HEK293 (cell line): ENCODE measurements around the gene SH3GL2.
"Not testable (repeated sequence)": the region's sequence is repeated elsewhere in the genome, so short reads cannot be mapped to it uniquely, and the experiment has no call there.

ENCODE experiments used
- CTCF ChIA-PET: fragments of 350-600 bp; formaldehyde crosslinking; extraction: SDS; loops from one replicate; lab custom pipeline; 2021; ENCODE audit warnings: antibody characterized with exemption; lab: Yijun Ruan, JAX
- POLR2A ChIA-PET: fragments of 300-600 bp; formaldehyde crosslinking; extraction: SDS; loops from one replicate; lab custom pipeline; 2020; ENCODE audit warnings: antibody characterized with exemption, inconsistent platforms; lab: Yijun Ruan, JAX
- H3K27ac ChIP-seq: fragments of 200-500 bp; sonication (Bioruptor generic); 2 replicates; pipeline ENCODE4 v1.5.1; 2014; ENCODE audit warnings: low read depth, low read length, control low read depth, inconsistent platforms; ENCODE audit errors: extremely low read depth
- H3K36me3 ChIP-seq, 2 experiments: fragments of 200-500 bp in 1 of 2; sonication (Bioruptor generic) in 1 of 2; 1 replicate in 1 of 2; 2 replicates in 1 of 2; pipeline ENCODE4 v1.5.1; 2014 to 2017; ENCODE audit warnings: inconsistent platforms in 2 of 2, low read length in 2 of 2; ENCODE audit not compliant: control insufficient read depth in 2 of 2, insufficient read depth in 1 of 2
- H3K4me1 ChIP-seq: fragments of 200-500 bp; sonication (Bioruptor generic); 2 replicates; pipeline ENCODE4 v1.5.1; 2014; ENCODE audit warnings: mild to moderate bottlenecking, low read length, inconsistent platforms; ENCODE audit not compliant: control insufficient read depth, insufficient read depth
- H3K4me3 ChIP-seq: 2 replicates; pipeline ENCODE4 v1.5.1; 2011; ENCODE audit warnings: low read depth, mild to moderate bottlenecking, control low read depth, low read length, moderate library complexity
- H3K9me3 ChIP-seq: fragments of 200-500 bp; sonication (Bioruptor generic); 2 replicates; pipeline ENCODE4 v1.5.1; 2014; ENCODE audit warnings: low read depth, low read length, inconsistent platforms; ENCODE audit not compliant: control insufficient read depth, insufficient read depth
- KLF10 ChIP-seq: fragments of 450-650 bp; IDR thresholded peaks from 2 replicates; pipeline ENCODE4 v1.5.1; 2018; ENCODE audit warnings: missing biosample characterization, mild to moderate bottlenecking, missing genetic modification characterization
- KLF7 ChIP-seq: fragments of 450-650 bp; formaldehyde crosslinking; IDR thresholded peaks from 2 replicates; pipeline ENCODE4 v1.5.1; 2016; ENCODE audit warnings: missing biosample characterization, missing genetic modification characterization, borderline replicate concordance
- MZF1 ChIP-seq: fragments of 450-650 bp; formaldehyde crosslinking; IDR thresholded peaks from 2 replicates; pipeline ENCODE4 v1.5.1; 2017; ENCODE audit warnings: missing biosample characterization, missing genetic modification characterization, borderline replicate concordance
- ZBTB21 ChIP-seq: fragments of 450-650 bp; formaldehyde crosslinking; IDR thresholded peaks from 2 replicates; pipeline ENCODE4 v1.5.1; 2017; ENCODE audit warnings: missing biosample characterization, missing genetic modification characterization
- ZNF112 ChIP-seq: fragments of 450-650 bp; formaldehyde crosslinking; IDR thresholded peaks from 2 replicates; pipeline ENCODE4 v1.5.0; 2017; ENCODE audit warnings: missing biosample characterization, missing genetic modification characterization
- ZNF2 ChIP-seq: fragments of 450-650 bp; formaldehyde crosslinking; IDR thresholded peaks from 2 replicates; pipeline ENCODE4 v1.5.1; 2016; ENCODE audit warnings: missing biosample characterization, missing genetic modification characterization
- ZNF211 ChIP-seq: fragments of 450-650 bp; formaldehyde crosslinking; IDR thresholded peaks from 2 replicates; pipeline ENCODE4 v1.5.1; 2016; ENCODE audit warnings: low read depth, missing biosample characterization, missing genetic modification characterization
- ZNF214 ChIP-seq: fragments of 450-650 bp; formaldehyde crosslinking; IDR thresholded peaks from 2 replicates; pipeline ENCODE4 v1.5.1; 2017; ENCODE audit warnings: missing biosample characterization, mild to moderate bottlenecking, missing genetic modification characterization, borderline replicate concordance
- ZNF341 ChIP-seq: fragments of 450-650 bp; formaldehyde crosslinking; IDR thresholded peaks from 2 replicates; pipeline ENCODE4; 2016; ENCODE audit warnings: low read depth, missing biosample characterization, missing genetic modification characterization
- ZNF350 ChIP-seq: fragments of 450-650 bp; formaldehyde crosslinking; IDR thresholded peaks from 2 replicates; pipeline ENCODE4 v1.5.0; 2017; ENCODE audit warnings: missing biosample characterization, mild to moderate bottlenecking, missing genetic modification characterization
- ZNF629 ChIP-seq: fragments of 450-650 bp; formaldehyde crosslinking; IDR thresholded peaks from 2 replicates; pipeline ENCODE4 v1.5.1; 2017; ENCODE audit warnings: missing biosample characterization, missing genetic modification characterization
- TF ChIP-seq, protein P1 (sequence below): fragments of 450-650 bp; formaldehyde crosslinking; IDR thresholded peaks from 2 replicates; pipeline ENCODE4 v1.5.1; 2016; ENCODE audit warnings: missing biosample characterization, missing genetic modification characterization
- TF ChIP-seq, protein P2 (sequence below): fragments of 450-650 bp; formaldehyde crosslinking; IDR thresholded peaks from 2 replicates; pipeline ENCODE4 v1.5.1; 2016; ENCODE audit warnings: missing biosample characterization, missing genetic modification characterization
- TF ChIP-seq, protein P3 (sequence below): fragments of 450-650 bp; IDR thresholded peaks from 2 replicates; pipeline ENCODE4 v1.5.1; 2018; ENCODE audit warnings: missing biosample characterization, mild to moderate bottlenecking, missing genetic modification characterization
- TF ChIP-seq, protein P4 (sequence below): fragments of 450-650 bp; formaldehyde crosslinking; IDR thresholded peaks from 2 replicates; pipeline ENCODE4 v1.5.1; 2016; ENCODE audit warnings: missing biosample characterization, missing genetic modification characterization, borderline replicate concordance
- TF ChIP-seq, protein P5 (sequence below): fragments of 450-650 bp; formaldehyde crosslinking; IDR thresholded peaks from 2 replicates; pipeline ENCODE4 v1.5.1; 2016; ENCODE audit warnings: missing biosample characterization, missing genetic modification characterization

Gene SH3GL2

DNA sequence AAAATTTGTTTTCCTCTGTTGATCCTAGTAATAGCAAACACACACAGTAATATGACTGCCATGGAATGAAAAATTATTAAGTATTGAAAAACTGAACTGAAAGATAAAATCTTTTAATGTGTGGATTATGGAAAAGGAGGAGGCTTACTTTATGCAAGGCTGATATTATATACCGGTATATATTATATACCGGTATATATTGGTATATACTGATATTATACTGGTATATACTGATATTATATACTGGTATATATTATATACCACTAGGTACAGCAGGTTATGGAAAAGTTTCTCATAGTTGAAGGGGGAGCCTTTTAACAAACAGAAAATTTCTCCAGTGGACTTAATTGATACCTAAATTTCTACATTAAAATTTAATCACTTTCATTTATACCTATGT is 181.4 kb downstream of the SH3GL2 start:
- Histone ChIP-seq H3K4me1 (no peaks in the 10 kb centered on the region), H3K9me3 (no peaks in the 10 kb centered on the region), H3K27ac (no peak overlapping the region), H3K36me3 (no peaks in the 10 kb centered on the region), H3K4me3 (no peak overlapping the region)
- ChIA-PET CTCF (no interaction called here), POLR2A (no interaction called here)
- TF ChIP-seq ZNF211 (tag by site-specific recombination): peak; percentile 96
- TF ChIP-seq ZNF112 (tag by site-specific recombination): no peak
- TF ChIP-seq, all 188 proteins: peak for 1

DNA sequence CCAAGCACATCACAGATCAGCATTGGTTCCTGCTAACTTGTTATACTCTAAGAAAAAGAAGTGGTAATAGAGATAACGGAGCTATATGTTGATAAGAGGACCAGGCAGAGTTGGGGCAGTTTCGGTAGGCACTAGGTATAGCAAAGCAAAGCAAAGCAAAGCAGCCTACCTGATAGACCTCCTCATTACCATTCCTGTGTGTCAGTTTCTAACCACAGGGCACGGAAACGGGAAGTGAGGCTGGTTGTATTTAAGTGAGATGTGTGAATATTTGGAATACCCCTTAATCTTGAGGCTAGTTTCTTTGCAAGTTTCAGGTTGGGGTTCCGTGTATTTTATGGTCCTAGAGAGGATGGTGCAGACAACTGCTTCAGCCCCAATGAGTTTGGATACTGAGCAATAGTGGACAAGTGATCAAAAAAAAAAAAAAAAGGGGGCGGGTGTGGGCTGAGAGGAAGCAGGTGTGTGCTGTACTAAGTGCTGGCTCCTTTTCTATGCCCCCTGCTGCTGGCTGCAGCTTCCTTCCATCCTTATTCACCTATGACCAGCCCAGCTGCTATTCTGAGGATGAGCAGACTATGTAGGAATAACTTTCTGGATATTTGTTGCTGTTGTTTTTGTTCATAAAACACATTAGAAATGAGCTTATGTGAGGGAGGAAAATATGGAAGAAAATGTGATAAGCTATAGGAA is 183.3 kb downstream of the SH3GL2 start:
- no peak for TF ChIP-seq ZNF341
- Histone ChIP-seq H3K27ac (no peak overlapping the region), H3K4me3 (no peak overlapping the region), H3K4me1 (no peaks in the 10 kb centered on the region), H3K36me3 (no peaks in the 10 kb centered on the region), H3K9me3 (no peaks in the 10 kb centered on the region)
- ChIA-PET CTCF (interaction anchor here (0.6 to 1.2 kb wide), 4 partner anchors 11 to 223 kb away, joined by 3 to 5 read pairs (median 3); no protein-coding TSS in a partner anchor), POLR2A (interaction anchor here (0.5 kb wide), 1 partner anchor 1279 kb away, joined by 3 read pairs; no protein-coding TSS in a partner anchor)

DNA sequence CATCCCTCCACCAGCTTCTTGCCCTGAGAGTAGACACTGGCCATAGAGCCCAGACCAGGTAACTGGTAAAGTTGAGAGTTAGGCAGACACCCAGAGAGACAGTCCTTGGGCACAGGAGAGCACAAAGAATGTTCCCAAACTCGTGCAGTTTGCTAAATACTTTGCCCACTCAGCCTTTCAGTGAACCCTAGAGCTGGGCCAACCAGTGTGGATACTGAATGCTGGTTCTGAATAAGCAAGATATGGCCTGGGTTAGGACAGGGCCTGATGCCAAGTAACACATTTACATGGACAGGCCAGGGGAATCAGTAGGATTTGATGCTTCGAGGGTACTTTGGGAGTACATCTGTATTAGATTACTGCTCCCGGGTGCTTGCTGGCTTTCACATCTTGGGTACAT is 185.4 kb downstream of the SH3GL2 start:
- Histone ChIP-seq H3K4me3 (no peak overlapping the region), H3K4me1 (no peaks in the 10 kb centered on the region), H3K36me3 (no peaks in the 10 kb centered on the region), H3K9me3 (no peaks in the 10 kb centered on the region), H3K27ac (no peak overlapping the region)
- POLR2A ChIA-PET: no interaction called here
- CTCF ChIA-PET: no interaction called here
- TF ChIP-seq, protein P1, sequence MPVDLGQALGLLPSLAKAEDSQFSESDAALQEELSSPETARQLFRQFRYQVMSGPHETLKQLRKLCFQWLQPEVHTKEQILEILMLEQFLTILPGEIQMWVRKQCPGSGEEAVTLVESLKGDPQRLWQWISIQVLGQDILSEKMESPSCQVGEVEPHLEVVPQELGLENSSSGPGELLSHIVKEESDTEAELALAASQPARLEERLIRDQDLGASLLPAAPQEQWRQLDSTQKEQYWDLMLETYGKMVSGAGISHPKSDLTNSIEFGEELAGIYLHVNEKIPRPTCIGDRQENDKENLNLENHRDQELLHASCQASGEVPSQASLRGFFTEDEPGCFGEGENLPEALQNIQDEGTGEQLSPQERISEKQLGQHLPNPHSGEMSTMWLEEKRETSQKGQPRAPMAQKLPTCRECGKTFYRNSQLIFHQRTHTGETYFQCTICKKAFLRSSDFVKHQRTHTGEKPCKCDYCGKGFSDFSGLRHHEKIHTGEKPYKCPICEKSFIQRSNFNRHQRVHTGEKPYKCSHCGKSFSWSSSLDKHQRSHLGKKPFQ: no peak
- TF ChIP-seq ZBTB21 (tag by site-specific recombination) (no peak), KLF10 (tag by site-specific recombination) (no peak), ZNF214 (no peak), ZNF2 (tag by site-specific recombination) (no peak), KLF7 (tag by site-specific recombination) (no peak), ZNF629 (no peak), ZNF350 (no peak), MZF1 (tag by site-specific recombination) (no peak)
- TF ChIP-seq, protein P2, sequence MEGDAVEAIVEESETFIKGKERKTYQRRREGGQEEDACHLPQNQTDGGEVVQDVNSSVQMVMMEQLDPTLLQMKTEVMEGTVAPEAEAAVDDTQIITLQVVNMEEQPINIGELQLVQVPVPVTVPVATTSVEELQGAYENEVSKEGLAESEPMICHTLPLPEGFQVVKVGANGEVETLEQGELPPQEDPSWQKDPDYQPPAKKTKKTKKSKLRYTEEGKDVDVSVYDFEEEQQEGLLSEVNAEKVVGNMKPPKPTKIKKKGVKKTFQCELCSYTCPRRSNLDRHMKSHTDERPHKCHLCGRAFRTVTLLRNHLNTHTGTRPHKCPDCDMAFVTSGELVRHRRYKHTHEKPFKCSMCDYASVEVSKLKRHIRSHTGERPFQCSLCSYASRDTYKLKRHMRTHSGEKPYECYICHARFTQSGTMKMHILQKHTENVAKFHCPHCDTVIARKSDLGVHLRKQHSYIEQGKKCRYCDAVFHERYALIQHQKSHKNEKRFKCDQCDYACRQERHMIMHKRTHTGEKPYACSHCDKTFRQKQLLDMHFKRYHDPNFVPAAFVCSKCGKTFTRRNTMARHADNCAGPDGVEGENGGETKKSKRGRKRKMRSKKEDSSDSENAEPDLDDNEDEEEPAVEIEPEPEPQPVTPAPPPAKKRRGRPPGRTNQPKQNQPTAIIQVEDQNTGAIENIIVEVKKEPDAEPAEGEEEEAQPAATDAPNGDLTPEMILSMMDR: no peak
- TF ChIP-seq, protein P3, sequence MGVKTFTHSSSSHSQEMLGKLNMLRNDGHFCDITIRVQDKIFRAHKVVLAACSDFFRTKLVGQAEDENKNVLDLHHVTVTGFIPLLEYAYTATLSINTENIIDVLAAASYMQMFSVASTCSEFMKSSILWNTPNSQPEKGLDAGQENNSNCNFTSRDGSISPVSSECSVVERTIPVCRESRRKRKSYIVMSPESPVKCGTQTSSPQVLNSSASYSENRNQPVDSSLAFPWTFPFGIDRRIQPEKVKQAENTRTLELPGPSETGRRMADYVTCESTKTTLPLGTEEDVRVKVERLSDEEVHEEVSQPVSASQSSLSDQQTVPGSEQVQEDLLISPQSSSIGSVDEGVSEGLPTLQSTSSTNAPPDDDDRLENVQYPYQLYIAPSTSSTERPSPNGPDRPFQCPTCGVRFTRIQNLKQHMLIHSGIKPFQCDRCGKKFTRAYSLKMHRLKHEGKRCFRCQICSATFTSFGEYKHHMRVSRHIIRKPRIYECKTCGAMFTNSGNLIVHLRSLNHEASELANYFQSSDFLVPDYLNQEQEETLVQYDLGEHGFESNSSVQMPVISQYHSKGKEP (tag by site-specific recombination): no peak
- TF ChIP-seq, protein P4, sequence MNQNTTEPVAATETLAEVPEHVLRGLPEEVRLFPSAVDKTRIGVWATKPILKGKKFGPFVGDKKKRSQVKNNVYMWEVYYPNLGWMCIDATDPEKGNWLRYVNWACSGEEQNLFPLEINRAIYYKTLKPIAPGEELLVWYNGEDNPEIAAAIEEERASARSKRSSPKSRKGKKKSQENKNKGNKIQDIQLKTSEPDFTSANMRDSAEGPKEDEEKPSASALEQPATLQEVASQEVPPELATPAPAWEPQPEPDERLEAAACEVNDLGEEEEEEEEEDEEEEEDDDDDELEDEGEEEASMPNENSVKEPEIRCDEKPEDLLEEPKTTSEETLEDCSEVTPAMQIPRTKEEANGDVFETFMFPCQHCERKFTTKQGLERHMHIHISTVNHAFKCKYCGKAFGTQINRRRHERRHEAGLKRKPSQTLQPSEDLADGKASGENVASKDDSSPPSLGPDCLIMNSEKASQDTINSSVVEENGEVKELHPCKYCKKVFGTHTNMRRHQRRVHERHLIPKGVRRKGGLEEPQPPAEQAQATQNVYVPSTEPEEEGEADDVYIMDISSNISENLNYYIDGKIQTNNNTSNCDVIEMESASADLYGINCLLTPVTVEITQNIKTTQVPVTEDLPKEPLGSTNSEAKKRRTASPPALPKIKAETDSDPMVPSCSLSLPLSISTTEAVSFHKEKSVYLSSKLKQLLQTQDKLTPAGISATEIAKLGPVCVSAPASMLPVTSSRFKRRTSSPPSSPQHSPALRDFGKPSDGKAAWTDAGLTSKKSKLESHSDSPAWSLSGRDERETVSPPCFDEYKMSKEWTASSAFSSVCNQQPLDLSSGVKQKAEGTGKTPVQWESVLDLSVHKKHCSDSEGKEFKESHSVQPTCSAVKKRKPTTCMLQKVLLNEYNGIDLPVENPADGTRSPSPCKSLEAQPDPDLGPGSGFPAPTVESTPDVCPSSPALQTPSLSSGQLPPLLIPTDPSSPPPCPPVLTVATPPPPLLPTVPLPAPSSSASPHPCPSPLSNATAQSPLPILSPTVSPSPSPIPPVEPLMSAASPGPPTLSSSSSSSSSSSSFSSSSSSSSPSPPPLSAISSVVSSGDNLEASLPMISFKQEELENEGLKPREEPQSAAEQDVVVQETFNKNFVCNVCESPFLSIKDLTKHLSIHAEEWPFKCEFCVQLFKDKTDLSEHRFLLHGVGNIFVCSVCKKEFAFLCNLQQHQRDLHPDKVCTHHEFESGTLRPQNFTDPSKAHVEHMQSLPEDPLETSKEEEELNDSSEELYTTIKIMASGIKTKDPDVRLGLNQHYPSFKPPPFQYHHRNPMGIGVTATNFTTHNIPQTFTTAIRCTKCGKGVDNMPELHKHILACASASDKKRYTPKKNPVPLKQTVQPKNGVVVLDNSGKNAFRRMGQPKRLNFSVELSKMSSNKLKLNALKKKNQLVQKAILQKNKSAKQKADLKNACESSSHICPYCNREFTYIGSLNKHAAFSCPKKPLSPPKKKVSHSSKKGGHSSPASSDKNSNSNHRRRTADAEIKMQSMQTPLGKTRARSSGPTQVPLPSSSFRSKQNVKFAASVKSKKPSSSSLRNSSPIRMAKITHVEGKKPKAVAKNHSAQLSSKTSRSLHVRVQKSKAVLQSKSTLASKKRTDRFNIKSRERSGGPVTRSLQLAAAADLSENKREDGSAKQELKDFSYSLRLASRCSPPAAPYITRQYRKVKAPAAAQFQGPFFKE (tag by site-specific recombination): no peak
- TF ChIP-seq, protein P5, sequence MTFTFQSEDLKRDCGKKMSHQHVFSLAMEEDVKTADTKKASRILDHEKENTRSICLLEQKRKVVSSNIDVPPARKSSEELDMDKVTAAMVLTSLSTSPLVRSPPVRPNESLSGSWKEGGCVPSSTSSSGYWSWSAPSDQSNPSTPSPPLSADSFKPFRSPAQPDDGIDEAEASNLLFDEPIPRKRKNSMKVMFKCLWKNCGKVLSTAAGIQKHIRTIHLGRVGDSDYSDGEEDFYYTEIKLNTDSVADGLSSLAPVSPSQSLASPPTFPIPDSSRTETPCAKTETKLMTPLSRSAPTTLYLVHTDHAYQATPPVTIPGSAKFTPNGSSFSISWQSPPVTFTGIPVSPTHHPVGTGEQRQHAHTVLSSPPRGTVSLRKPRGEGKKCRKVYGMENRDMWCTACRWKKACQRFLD (tag by site-specific recombination): no peak

DNA sequence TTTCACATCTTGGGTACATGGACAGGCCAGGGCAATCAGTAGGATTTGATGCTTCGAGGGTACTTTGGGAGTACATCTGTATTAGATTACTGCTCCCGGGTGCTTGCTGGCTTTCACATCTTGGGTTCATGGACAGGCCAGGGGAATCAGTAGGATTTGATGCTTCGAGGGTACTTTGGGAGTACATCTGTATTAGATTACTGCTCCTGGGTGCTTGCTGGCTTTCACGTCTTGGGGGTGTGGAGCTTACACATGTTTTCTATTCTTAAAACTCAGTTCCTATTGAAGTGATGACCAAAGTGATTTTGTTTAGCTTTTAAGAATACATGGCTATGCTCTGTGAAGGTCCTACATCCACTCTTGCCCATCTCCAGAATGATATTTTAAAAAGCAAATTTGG is 186.3 kb downstream of the SH3GL2 start:
- POLR2A ChIA-PET, H3K4me3 ChIP-seq, H3K9me3 ChIP-seq, H3K36me3 ChIP-seq, H3K27ac ChIP-seq, H3K4me1 ChIP-seq: not testable (repeated sequence)
- CTCF ChIA-PET: interaction anchor here (0.5 kb wide), 2 partner anchors 29 to 1071 kb away, joined by 3 to 4 read pairs; no protein-coding TSS in a partner anchor
